Measurements from ENCODE around the gene FGFR2. TPM values are rescaled to one million over a fixed set of nuclear protein-coding genes. Genes with fewer than 3 reads are reported as not detected.

FGFR2 gene
- total RNA-seq, 1 donor from 2014 or later = 2.9 TPM

- no peak overlapping the region for H3K27ac Mint-ChIP-seq (ENCODE audit: unreplicated experiment)
- H3K4me3 Mint-ChIP-seq (ENCODE audit: unreplicated experiment) = no peak overlapping the region
- H3K36me3 Mint-ChIP-seq (ENCODE audit: low read depth) = no peaks in the 10 kb centered on the region
- peaks cover 15% of the 10 kb centered on the region for H3K27me3 Mint-ChIP-seq (ENCODE audit: low read depth)
- TF ChIP-seq CTCF (IDR thresholded peaks at IDR 0.05) = no peak
- H3K9me3 Mint-ChIP-seq (ENCODE audit: low read depth) = no peaks in the 10 kb centered on the region
- no peaks in the 10 kb centered on the region for H3K4me1 Mint-ChIP-seq (ENCODE audit: low read depth)
- DNase-seq (ENCODE audit: low spot score) = no peak
These were observed 29.8 kb upstream of the FGFR2 start for GRCh38 chr10:121627876-121628581.

DNA sequence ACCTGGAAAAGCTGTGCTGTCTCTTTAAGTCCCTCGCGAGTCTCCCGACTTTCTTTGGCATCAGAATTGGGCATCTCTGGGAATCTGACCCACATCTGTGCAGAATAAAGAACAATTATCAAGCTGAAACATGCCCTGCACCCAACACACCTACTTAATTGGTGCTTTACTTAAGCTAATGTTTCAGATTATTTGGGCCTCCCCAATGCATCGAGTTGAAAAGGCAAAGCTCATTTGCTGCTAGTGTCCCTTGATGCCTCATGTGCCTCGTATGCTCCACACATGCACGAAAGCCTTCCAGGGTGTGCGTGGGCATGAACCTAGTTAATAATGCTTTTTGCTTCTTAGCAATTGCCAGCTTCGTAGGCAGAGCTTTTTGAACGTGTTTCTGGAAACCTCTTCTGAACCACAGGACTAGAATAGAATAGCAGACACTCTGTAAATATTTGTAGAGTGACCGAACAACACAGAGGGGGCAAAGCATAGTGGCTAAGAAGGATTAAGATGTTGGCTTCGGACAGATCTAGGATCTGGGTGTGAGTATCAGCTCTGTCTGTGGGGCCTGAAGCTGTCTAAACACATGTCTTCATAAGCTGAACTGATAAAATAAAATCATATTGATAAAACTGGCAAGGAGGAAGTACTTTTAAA lies 26.7 kb upstream of the FGFR2 start:
- TF ChIP-seq CTCF (IDR thresholded peaks at IDR 0.05) = no peak
- Mint-ChIP-seq H3K36me3 (ENCODE audit: low read depth) (no peaks in the 10 kb centered on the region), H3K4me3 (ENCODE audit: unreplicated experiment) (no peak overlapping the region), H3K4me1 (ENCODE audit: low read depth) (no peaks in the 10 kb centered on the region), H3K27ac (ENCODE audit: unreplicated experiment) (no peak overlapping the region), H3K27me3 (ENCODE audit: low read depth) (peaks cover 31% of the 10 kb centered on the region), H3K9me3 (ENCODE audit: low read depth) (no peaks in the 10 kb centered on the region)
- DNase-seq (ENCODE audit: low spot score) = no peak

GRCh38 chr10:121618906-121619305 lies 20.7 kb upstream of the FGFR2 start:
- DNase-seq (ENCODE audit: low spot score) = no peak
- no peaks in the 10 kb centered on the region for H3K36me3 Mint-ChIP-seq (ENCODE audit: low read depth)
- H3K27me3 Mint-ChIP-seq (ENCODE audit: low read depth) = peaks cover 16% of the 10 kb centered on the region
- no peaks in the 10 kb centered on the region for H3K4me1 Mint-ChIP-seq (ENCODE audit: low read depth)
- no peak for TF ChIP-seq CTCF (IDR thresholded peaks at IDR 0.05)
- no peak overlapping the region for H3K4me3 Mint-ChIP-seq (ENCODE audit: unreplicated experiment)
- no peak overlapping the region for H3K27ac Mint-ChIP-seq (ENCODE audit: unreplicated experiment)
- H3K9me3 Mint-ChIP-seq (ENCODE audit: low read depth) = peaks cover 10% of the 10 kb centered on the region

- TF ChIP-seq CTCF (IDR thresholded peaks at IDR 0.05) = no peak
- peak; percentile 25 for DNase-seq (ENCODE audit: low spot score)
- no peak overlapping the region for H3K4me3 Mint-ChIP-seq (ENCODE audit: unreplicated experiment)
- no peaks in the 10 kb centered on the region for H3K4me1 Mint-ChIP-seq (ENCODE audit: low read depth)
- peaks cover 10% of the 10 kb centered on the region for H3K27me3 Mint-ChIP-seq (ENCODE audit: low read depth)
- H3K9me3 Mint-ChIP-seq (ENCODE audit: low read depth) = peaks cover 10% of the 10 kb centered on the region
- no peaks in the 10 kb centered on the region for H3K36me3 Mint-ChIP-seq (ENCODE audit: low read depth)
- no peak overlapping the region for H3K27ac Mint-ChIP-seq (ENCODE audit: unreplicated experiment)
These were observed 18.9 kb upstream of the FGFR2 start for GRCh38 chr10:121617176-121617575.

DNA sequence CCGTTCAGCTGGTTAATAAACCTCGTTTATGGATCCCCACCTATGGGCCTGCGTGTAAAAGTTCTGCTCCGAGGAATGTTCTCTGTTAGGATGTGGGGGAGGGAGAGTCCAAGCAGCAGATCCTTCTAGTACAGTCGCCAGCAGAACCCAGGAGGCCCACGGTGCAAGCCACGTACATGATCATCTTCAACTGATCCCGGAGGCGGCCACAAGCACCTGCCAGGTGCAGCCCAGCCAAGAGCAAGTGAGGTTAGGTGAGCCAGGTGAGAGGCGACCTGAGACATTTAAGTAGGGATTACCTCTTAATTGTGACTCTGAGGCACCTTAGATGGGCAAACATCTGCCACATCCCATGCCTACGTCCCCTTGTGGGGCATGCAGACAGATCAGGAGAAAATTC lies 18.0 kb upstream of the FGFR2 start:
- H3K9me3 Mint-ChIP-seq (ENCODE audit: low read depth) = peaks cover 10% of the 10 kb centered on the region
- H3K27me3 Mint-ChIP-seq (ENCODE audit: low read depth) = peaks cover 2% of the 10 kb centered on the region
- TF ChIP-seq CTCF (IDR thresholded peaks at IDR 0.05) = no peak
- peak; percentile 65 for DNase-seq (ENCODE audit: low spot score)
- peaks cover 1% of the 10 kb centered on the region for H3K36me3 Mint-ChIP-seq (ENCODE audit: low read depth)
- no peak overlapping the region for H3K4me3 Mint-ChIP-seq (ENCODE audit: unreplicated experiment)
- H3K27ac Mint-ChIP-seq (ENCODE audit: unreplicated experiment) = no peak overlapping the region
- H3K4me1 Mint-ChIP-seq (ENCODE audit: low read depth) = no peaks in the 10 kb centered on the region
